Calu3 (cell line): ENCODE data around the gene ENDOD1. TPM values are rescaled to one million over a fixed set of nuclear protein-coding genes. Genes with fewer than 3 reads are reported as not detected.

ENCODE experiments used
- BruUV-seq: library from RNA; stranded (reverse); fragments of 400-500 nt; replicated peaks from 2 replicates; lab custom pipeline; 2021; lab: Mats Ljungman, UMichigan
- CTCF ChIA-PET: fragments of 300-600 bp; sonication (Branson Sonifier 250); formaldehyde crosslinking; loops from one replicate; lab custom pipeline; 2022; ENCODE audit warnings: antibody characterized with exemption; lab: Charles Lee
- DNase-seq: peaks from one replicate; pipeline ENCODE4 v3.0.0; 2022
- H3K27ac Mint-ChIP-seq: one replicate; pipeline ENCODE4 v1.8.0; 2022; ENCODE audit warnings: mixed read lengths; ENCODE audit not compliant: unreplicated experiment
- H3K27me3 Mint-ChIP-seq: one replicate; pipeline ENCODE4 v1.8.0; 2022; ENCODE audit warnings: mixed read lengths; ENCODE audit not compliant: unreplicated experiment
- H3K36me3 Mint-ChIP-seq: one replicate; pipeline ENCODE4 v1.8.0; 2022; ENCODE audit warnings: mild to moderate bottlenecking, moderate library complexity, mixed read lengths; ENCODE audit not compliant: insufficient read depth, unreplicated experiment
- H3K4me1 Mint-ChIP-seq: one replicate; pipeline ENCODE4 v1.8.0; 2022; ENCODE audit warnings: mild to moderate bottlenecking, low read depth, mixed read lengths; ENCODE audit not compliant: unreplicated experiment
- H3K4me3 Mint-ChIP-seq: one replicate; pipeline ENCODE4 v1.8.0; 2022; ENCODE audit warnings: mild to moderate bottlenecking, low read depth, moderate library complexity, mixed read lengths; ENCODE audit not compliant: unreplicated experiment
- H3K9me3 Mint-ChIP-seq: one replicate; pipeline ENCODE4 v1.8.0; 2022; ENCODE audit warnings: low read depth, mixed read lengths; ENCODE audit not compliant: unreplicated experiment
- intact Hi-C: fragments of 100-400 bp; cut with micrococcal nuclease; formaldehyde crosslinking; loops from one replicate; pipeline ENCODE4 v1.10.0; 2022; ENCODE audit not compliant: unreplicated experiment
- total RNA-seq: library from RNA; stranded (reverse); gene quantifications from 2 replicates; pipeline ENCODE4 v1.2.3, GENCODE V29; 2022
- TF ChIP-seq, protein P1 (sequence below): fragments of 200-600 bp; IDR thresholded peaks from one replicate; pipeline ENCODE4 v1.8.0; 2022; ENCODE audit warnings: antibody characterized with exemption; ENCODE audit not compliant: unreplicated experiment

The ENDOD1 gene
- total RNA-seq, 1 experiment from 2014 or later, result 29.4 TPM

GRCh38 chr11:95098826-95099225 is 9.2 kb downstream of the ENDOD1 start:
- H3K27ac Mint-ChIP-seq, result no peak overlapping the region

DNA sequence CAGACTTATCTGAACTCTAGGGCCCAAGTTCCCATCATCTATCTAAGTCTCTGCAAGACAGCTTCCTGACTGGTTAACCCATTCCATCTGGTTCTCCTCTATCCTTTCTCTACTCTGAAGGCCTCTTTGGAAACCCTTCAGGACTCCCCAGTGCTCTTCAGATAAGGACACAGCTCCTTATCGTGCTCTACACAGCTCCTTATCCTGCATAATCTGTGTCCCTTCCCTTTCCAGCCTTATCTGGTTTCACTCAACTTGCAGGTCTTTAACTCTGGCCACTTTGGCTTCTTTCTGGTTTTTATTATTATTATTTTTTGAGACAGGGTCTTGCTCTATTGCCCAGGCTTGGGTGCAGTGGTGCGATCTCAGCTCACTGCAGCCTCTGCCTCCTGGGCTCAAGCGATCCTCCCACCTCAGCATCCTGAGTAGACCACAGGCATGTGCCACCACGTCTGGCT is 10.6 kb downstream of the ENDOD1 start:
- no peak for DNase-seq
- no peak overlapping the region for H3K27ac Mint-ChIP-seq
- CTCF ChIA-PET, result no interaction called here
- TF ChIP-seq, protein P1, sequence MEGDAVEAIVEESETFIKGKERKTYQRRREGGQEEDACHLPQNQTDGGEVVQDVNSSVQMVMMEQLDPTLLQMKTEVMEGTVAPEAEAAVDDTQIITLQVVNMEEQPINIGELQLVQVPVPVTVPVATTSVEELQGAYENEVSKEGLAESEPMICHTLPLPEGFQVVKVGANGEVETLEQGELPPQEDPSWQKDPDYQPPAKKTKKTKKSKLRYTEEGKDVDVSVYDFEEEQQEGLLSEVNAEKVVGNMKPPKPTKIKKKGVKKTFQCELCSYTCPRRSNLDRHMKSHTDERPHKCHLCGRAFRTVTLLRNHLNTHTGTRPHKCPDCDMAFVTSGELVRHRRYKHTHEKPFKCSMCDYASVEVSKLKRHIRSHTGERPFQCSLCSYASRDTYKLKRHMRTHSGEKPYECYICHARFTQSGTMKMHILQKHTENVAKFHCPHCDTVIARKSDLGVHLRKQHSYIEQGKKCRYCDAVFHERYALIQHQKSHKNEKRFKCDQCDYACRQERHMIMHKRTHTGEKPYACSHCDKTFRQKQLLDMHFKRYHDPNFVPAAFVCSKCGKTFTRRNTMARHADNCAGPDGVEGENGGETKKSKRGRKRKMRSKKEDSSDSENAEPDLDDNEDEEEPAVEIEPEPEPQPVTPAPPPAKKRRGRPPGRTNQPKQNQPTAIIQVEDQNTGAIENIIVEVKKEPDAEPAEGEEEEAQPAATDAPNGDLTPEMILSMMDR, result no peak
- no peaks in the 10 kb centered on the region for H3K27me3 Mint-ChIP-seq
- H3K9me3 Mint-ChIP-seq, result no peaks in the 10 kb centered on the region
- no peak overlapping the region for H3K4me3 Mint-ChIP-seq
- no peaks in the 10 kb centered on the region for H3K36me3 Mint-ChIP-seq
- no peaks in the 10 kb centered on the region for H3K4me1 Mint-ChIP-seq
- intact Hi-C loops, result no loop called here
- BruUV-seq, result no TSS peak

More at GRCh38 chr11:95098826-95099225, 9.2 kb downstream of the ENDOD1 start:
- intact Hi-C loops, result no loop called here
- no TSS peak for BruUV-seq
- H3K4me1 Mint-ChIP-seq, result no peaks in the 10 kb centered on the region
- CTCF ChIA-PET, result interaction anchor here (0.8 kb wide), 1 partner anchor 9 kb away, joined by 4 read pairs; no protein-coding TSS in a partner anchor
- H3K4me3 Mint-ChIP-seq, result no peak overlapping the region
- H3K9me3 Mint-ChIP-seq, result no peaks in the 10 kb centered on the region
- DNase-seq, result no peak
- TF ChIP-seq, protein P1, result no peak
- no peaks in the 10 kb centered on the region for H3K27me3 Mint-ChIP-seq
- H3K36me3 Mint-ChIP-seq, result no peaks in the 10 kb centered on the region

GRCh38 chr11:95100856-95101507 is 11.3 kb downstream of the ENDOD1 start:
- CTCF ChIA-PET, result no interaction called here

DNA sequence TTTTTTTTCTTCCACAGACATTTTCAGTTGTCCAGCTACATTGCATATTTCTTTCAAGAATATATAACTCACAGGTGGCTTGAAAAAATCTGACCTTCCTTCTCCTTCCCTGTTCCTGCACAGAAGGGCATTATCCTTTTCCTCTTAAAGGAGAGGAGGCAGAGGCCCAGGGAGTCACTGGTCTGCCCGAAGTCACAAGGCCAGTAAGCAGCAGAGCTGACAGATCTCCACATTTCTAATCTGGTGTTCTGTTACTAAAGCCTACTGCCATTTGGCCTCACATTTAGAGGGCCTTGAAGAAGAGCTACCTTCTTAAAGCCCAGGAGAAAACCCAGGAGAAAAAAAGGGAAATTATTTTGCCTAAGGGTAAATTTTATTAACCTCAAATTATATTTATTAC is 12.3 kb downstream of the ENDOD1 start:
- H3K4me1 Mint-ChIP-seq, result no peaks in the 10 kb centered on the region
- TF ChIP-seq, protein P1, result no peak
- H3K27me3 Mint-ChIP-seq, result no peaks in the 10 kb centered on the region
- intact Hi-C loops, result no loop called here
- BruUV-seq, result no TSS peak
- CTCF ChIA-PET, result interaction anchor here (0.7 kb wide), 1 partner anchor 49 kb away, joined by 3 read pairs; no protein-coding TSS in a partner anchor
- H3K27ac Mint-ChIP-seq, result no peak overlapping the region
- H3K9me3 Mint-ChIP-seq, result no peaks in the 10 kb centered on the region
- no peaks in the 10 kb centered on the region for H3K36me3 Mint-ChIP-seq
- no peak overlapping the region for H3K4me3 Mint-ChIP-seq
- DNase-seq, result no peak

More at GRCh38 chr11:95100856-95101507, 11.3 kb downstream of the ENDOD1 start:
- H3K4me3 Mint-ChIP-seq, result no peak overlapping the region
- intact Hi-C loops, result no loop called here
- no peaks in the 10 kb centered on the region for H3K36me3 Mint-ChIP-seq
- BruUV-seq, result no TSS peak
- TF ChIP-seq, protein P1, result no peak
- no peaks in the 10 kb centered on the region for H3K4me1 Mint-ChIP-seq
- no peak overlapping the region for H3K27ac Mint-ChIP-seq
- H3K9me3 Mint-ChIP-seq, result no peaks in the 10 kb centered on the region
- no peaks in the 10 kb centered on the region for H3K27me3 Mint-ChIP-seq
- DNase-seq, result no peak
